Aorta (tissue), 5 donors: ENCODE results near the gene SETDB1. TPM values are rescaled to one million over a fixed set of nuclear protein-coding genes. Genes with fewer than 3 reads are reported as not detected.

Experiments used
- ATAC-seq: fragments of 200-7000 bp; cut with Tn5 transposase; one replicate; pipeline ENCODE4 v1.9.1; 2022; ENCODE audit warnings: moderate library complexity; ENCODE audit not compliant: low FRiP score
- DNase-seq, 2 donors: peaks; one replicate each; pipeline ENCODE4 v3.0.0-alpha.2; 2020
- H3K27ac ChIP-seq, 2 donors: one replicate each; pipeline ENCODE4 v1.5.1; 2013; ENCODE audit warnings: low read length in 2 of 2, mild to moderate bottlenecking in 2 of 2, moderate library complexity in 2 of 2, control low read depth in 1 of 2, inconsistent platforms in 1 of 2, low read depth in 1 of 2
- H3K27me3 ChIP-seq, 2 donors: one replicate each; pipeline ENCODE4 v1.6.1; 2013; ENCODE audit warnings: control low read depth in 1 of 2, low read length in 1 of 2, mild to moderate bottlenecking in 1 of 2, moderate library complexity in 1 of 2; ENCODE audit not compliant: insufficient read depth in 2 of 2, control insufficient read depth in 1 of 2
- H3K36me3 ChIP-seq, 2 donors: one replicate each; pipeline ENCODE4 v1.6.1; 2013; ENCODE audit warnings: control low read depth in 1 of 2, low read length in 1 of 2, mild to moderate bottlenecking in 1 of 2; ENCODE audit not compliant: insufficient read depth in 2 of 2, control insufficient read depth in 1 of 2
- H3K4me1 ChIP-seq, 2 donors: one replicate each; pipeline ENCODE4 v1.6.1; 2013; ENCODE audit warnings: low read length in 2 of 2, control low read depth in 1 of 2, mild to moderate bottlenecking in 1 of 2, moderate library complexity in 1 of 2; ENCODE audit not compliant: insufficient read depth in 2 of 2, control insufficient read depth in 1 of 2
- H3K4me3 ChIP-seq, 2 donors: one replicate each; pipeline ENCODE4 v1.5.1; 2013; ENCODE audit warnings: low read length in 2 of 2, control low read depth in 1 of 2, mild to moderate bottlenecking in 1 of 2
- H3K9me3 ChIP-seq: one replicate; pipeline ENCODE4 v1.6.1; 2013; ENCODE audit warnings: mild to moderate bottlenecking, low read length; ENCODE audit not compliant: control insufficient read depth
- whole genome bisulfite sequencing, 2 donors: extraction: QIAGEN DNeasy Blood & Tissue Kit; methylation state at CpG; one replicate each; pipeline ENCODE4 v1.1.7; 2013; 5-methylcytosine and 5-hydroxymethylcytosine counted together
- intact Hi-C, 2 donors: fragments of 100-400 bp; cut with DNase I; formaldehyde crosslinking; loops; one replicate each; pipeline versions ENCODE4 v1.14.2 to v1.15.0; 2022
- polyA plus RNA-seq, 2 donors: library from polyadenylated mRNA; stranded (reverse); fragments of 200-250 nt; gene quantifications; one replicate each; pipeline ENCODE4 v1.2.3, GENCODE V29; 2013
- total RNA-seq, 2 donors: library from RNA; stranded (reverse); fragmentation: NEBNext Ultra II Directional; extraction: Animal tissue kit (Norgen Biotek cat#: 25700); gene quantifications; one replicate each; pipeline ENCODE4 v1.2.1, GENCODE V29; 2021
- donor health status: healthy with polysubstance abuse.
- donor health status: Bipolar disorder and iron deficiency.
- donor health status: DM: no; HTN: no; CAD: no.
- donor health status: DM: no; HTN: no; CAD: no.
- donor health status: DM: yes; HTN: yes; CAD: no.

Gene SETDB1
- total and polyA plus RNA-seq, 4 donors: 14.9 to 56.2 (median 30.5) TPM

- H3K36me3 ChIP-seq: no peaks in the 10 kb centered on the region
- no peaks in the 10 kb centered on the region for H3K4me1 ChIP-seq
- peak within 1 kb of the TSS; percentile 74 to 96 for H3K4me3 ChIP-seq
- no peaks in the 10 kb centered on the region for H3K27me3 ChIP-seq
- DNase-seq: peak; percentile 92 to 95
- no peaks in the 10 kb centered on the region for H3K9me3 ChIP-seq
- ATAC-seq: peak; percentile 79
- peak within 1 kb of the TSS; percentile 52 to 91 for H3K27ac ChIP-seq
- intact Hi-C loops: loop anchor here in 1 of 2 donors (5.0 to 10.0 kb wide), 4 partner anchors 32 to 410 kb away; partner anchors contain the start of genes ARNT, MINDY1, PRUNE1 and SETDB1
- WGBS, 2 donors: 4 to 9% methylated on average over 43 to 106 of the region's 106 CpGs
Observed at GRCh38 chr1:150974580-150975478, 48.7 kb downstream of the SETDB1 start, which contains the start of gene CERS2. Gene CERS2 (minus strand): TSS chr1:150974835. CDS start chr1:150969090, 5,745 bp downstream.

GRCh38 chr1:150976401-150976821 lies 50.2 kb downstream of the SETDB1 start:
- Histone ChIP-seq H3K4me3 (no peak overlapping the region), H3K9me3 (no peaks in the 10 kb centered on the region), H3K27ac (peak overlapping the region in 1 of 2 donors; percentile 53), H3K27me3 (no peaks in the 10 kb centered on the region), H3K4me1 (no peaks in the 10 kb centered on the region), H3K36me3 (no peaks in the 10 kb centered on the region)
- WGBS, 2 donors: 95 to 96% methylated on average over 9 of the region's 9 CpGs
- ATAC-seq: no peak
- intact Hi-C loops: loop anchor here in 1 of 2 donors (5.0 to 10.0 kb wide), 3 partner anchors 49 to 412 kb away; partner anchors contain the start of genes ARNT and SETDB1
- DNase-seq: peak in 1 of 2 donors; percentile 24

- WGBS, 2 donors: 24 to 25% methylated on average over 11 of the region's 11 CpGs
- peak overlapping the region; percentile 53 to 78 for H3K27ac ChIP-seq
- intact Hi-C loops: loop anchor here in 1 of 2 donors (5.0 to 10.0 kb wide), 3 partner anchors 50 to 412 kb away; partner anchors contain the start of genes ARNT and SETDB1
- DNase-seq: peak; percentile 95
- no peaks in the 10 kb centered on the region for H3K27me3 ChIP-seq
- no peaks in the 10 kb centered on the region for H3K36me3 ChIP-seq
- H3K9me3 ChIP-seq: no peaks in the 10 kb centered on the region
- no peak overlapping the region for H3K4me3 ChIP-seq
- H3K4me1 ChIP-seq: no peaks in the 10 kb centered on the region
- peak; percentile 73 for ATAC-seq
Observed at GRCh38 chr1:150976879-150977694, 50.9 kb downstream of the SETDB1 start.

GRCh38 chr1:150979092-150980056 lies 53.2 kb downstream of the SETDB1 start:
- Histone ChIP-seq H3K27me3 (no peaks in the 10 kb centered on the region), H3K4me1 (no peaks in the 10 kb centered on the region), H3K4me3 (no peak overlapping the region), H3K27ac (peak overlapping the region; percentile 39 to 80), H3K9me3 (no peaks in the 10 kb centered on the region), H3K36me3 (no peaks in the 10 kb centered on the region)
- intact Hi-C loops: loop anchor here in 1 of 2 donors (5.0 to 10.0 kb wide), 3 partner anchors 52 to 415 kb away; partner anchors contain the start of genes ARNT and SETDB1
- ATAC-seq (peak; percentile 79), DNase-seq (peak; percentile 91 to 93)
- 9 to 10% methylated on average over 23 of the region's 23 CpGs for WGBS, 2 donors

- H3K27ac ChIP-seq: no peak overlapping the region
- intact Hi-C loops: no loop called here
Observed at GRCh38 chr1:150981177-150981804, 55.1 kb downstream of the SETDB1 start.

GRCh38 chr1:150981805-150982712 lies 55.9 kb downstream of the SETDB1 start, which contains the start of gene ANXA9:
Gene ANXA9 (plus strand): TSS chr1:150982292. CDS start chr1:150983106, 814 bp downstream.
- Histone ChIP-seq H3K27me3 (no peaks in the 10 kb centered on the region), H3K36me3 (no peaks in the 10 kb centered on the region), H3K27ac (no peak within 1 kb of the TSS), H3K4me1 (no peaks in the 10 kb centered on the region), H3K9me3 (no peaks in the 10 kb centered on the region), H3K4me3 (no peak within 1 kb of the TSS)
- peak in 1 of 2 donors; percentile 66 for DNase-seq
- intact Hi-C loops: no loop called here
- no peak for ATAC-seq
- WGBS, 2 donors: 80 to 82% methylated on average over 12 of the region's 12 CpGs

More at GRCh38 chr1:150981177-150981804, 55.1 kb downstream of the SETDB1 start:
- ATAC-seq (no peak), DNase-seq (peak; percentile 18 to 70)
- H3K9me3 ChIP-seq: no peaks in the 10 kb centered on the region
- no peaks in the 10 kb centered on the region for H3K27me3 ChIP-seq
- no peaks in the 10 kb centered on the region for H3K4me1 ChIP-seq
- WGBS, 2 donors: 92 to 95% methylated on average over 6 of the region's 6 CpGs
- no peaks in the 10 kb centered on the region for H3K36me3 ChIP-seq
- no peak overlapping the region for H3K4me3 ChIP-seq
